ENCODE measurements around the gene NELFB.

Gene NELFB

DNA sequence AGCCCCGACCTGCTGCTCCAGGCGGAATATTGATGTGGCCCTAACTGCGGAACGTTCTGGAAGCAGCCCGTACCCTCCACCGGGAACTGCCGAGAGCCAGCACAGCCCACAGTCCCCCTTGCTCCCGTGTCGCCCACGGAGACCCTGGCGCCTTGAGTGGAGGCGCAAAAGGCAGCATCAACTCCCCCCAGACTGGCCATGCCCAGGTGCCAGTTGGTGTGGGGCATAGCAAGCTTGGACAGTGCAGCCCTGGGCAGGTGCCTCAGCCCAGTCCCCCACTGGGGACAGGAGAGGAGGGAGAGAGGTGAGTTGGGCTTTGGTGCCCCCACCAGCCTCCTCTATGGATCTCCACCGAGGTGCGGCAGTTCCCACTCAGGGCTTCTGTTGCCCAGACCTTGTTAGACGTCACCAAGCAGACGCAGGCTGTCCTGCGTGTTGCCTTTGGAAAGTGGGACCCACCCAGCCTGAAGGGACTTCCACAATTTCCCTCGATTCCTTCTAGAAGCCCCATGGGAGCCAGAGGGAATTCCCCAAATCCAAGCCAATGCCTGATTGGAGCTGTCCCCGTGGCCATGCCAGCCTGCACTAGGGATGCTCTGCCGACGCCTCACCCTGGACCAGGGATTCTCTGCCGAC lies 66.7 kb downstream of the NELFB start:
- in situ Hi-C loops (cut with MboI; ENCODE audit: low sequenced_read_pairs) = no loop called here

Data from HL-60/S4 (cell line).